ENCODE data around the gene SLC25A26.

DNA sequence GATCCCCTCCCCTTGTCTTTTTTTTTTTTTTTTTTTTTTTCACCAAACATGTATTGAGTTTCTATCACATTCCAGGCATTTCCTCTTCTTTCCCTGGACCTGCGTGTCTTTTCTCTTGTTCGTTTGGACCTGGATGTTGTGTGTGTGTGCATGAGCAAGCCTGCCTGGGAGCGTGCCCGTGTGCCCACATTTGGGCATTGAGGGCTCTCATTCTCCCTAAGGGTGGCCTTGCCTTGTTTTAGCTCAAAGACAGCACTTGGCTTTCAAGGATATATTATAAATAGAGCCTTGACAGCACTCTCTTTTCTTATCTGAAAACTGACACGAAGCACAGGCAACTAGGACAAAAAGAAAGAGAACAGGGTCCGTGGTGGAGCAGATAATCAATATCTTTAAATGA lies 39.0 kb upstream of the SLC25A26 start:
- TF ChIP-seq, protein P1, sequence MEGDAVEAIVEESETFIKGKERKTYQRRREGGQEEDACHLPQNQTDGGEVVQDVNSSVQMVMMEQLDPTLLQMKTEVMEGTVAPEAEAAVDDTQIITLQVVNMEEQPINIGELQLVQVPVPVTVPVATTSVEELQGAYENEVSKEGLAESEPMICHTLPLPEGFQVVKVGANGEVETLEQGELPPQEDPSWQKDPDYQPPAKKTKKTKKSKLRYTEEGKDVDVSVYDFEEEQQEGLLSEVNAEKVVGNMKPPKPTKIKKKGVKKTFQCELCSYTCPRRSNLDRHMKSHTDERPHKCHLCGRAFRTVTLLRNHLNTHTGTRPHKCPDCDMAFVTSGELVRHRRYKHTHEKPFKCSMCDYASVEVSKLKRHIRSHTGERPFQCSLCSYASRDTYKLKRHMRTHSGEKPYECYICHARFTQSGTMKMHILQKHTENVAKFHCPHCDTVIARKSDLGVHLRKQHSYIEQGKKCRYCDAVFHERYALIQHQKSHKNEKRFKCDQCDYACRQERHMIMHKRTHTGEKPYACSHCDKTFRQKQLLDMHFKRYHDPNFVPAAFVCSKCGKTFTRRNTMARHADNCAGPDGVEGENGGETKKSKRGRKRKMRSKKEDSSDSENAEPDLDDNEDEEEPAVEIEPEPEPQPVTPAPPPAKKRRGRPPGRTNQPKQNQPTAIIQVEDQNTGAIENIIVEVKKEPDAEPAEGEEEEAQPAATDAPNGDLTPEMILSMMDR (IDR thresholded peaks at IDR 0.05): no peak
- TF ChIP-seq POLR2A (IDR thresholded peaks at IDR 0.05) (no peak), EP300 (IDR thresholded peaks at IDR 0.05; ENCODE audit: low read depth) (no peak), POLR2AphosphoS5 (IDR thresholded peaks at IDR 0.05) (no peak)

All from transverse colon (tissue), 4 donors.